HCT116 (cell line): ENCODE data around the gene RABL6. TPM values are rescaled to one million over a fixed set of nuclear protein-coding genes. Genes with fewer than 3 reads are reported as not detected.
"Not testable (repeated sequence)": the region's sequence is repeated elsewhere in the genome, so short reads cannot be mapped to it uniquely, and the experiment has no call there.

ENCODE experiments used
- ATAC-seq: fragments of 200-7000 bp; cut with Tn5 transposase; 2 replicates; pipeline ENCODE4 v1.9.1; 2020; ENCODE audit warnings: mild to moderate bottlenecking, moderate library complexity
- BruUV-seq: library from RNA; stranded (reverse); fragments of 400-500 nt; replicated peaks from 2 replicates; lab custom pipeline; 2021; lab: Mats Ljungman, UMichigan
- CTCF ChIA-PET: fragments of 300-600 bp; sonication (Branson Sonifier 250); formaldehyde crosslinking; loops from one replicate; lab custom pipeline; 2021; ENCODE audit warnings: antibody characterized with exemption; lab: Charles Lee
- POLR2A ChIA-PET: fragments of 300-600, 350-600 bp; sonication (Branson Sonifier 250); formaldehyde crosslinking; loops from one replicate; lab custom pipeline; 2021; ENCODE audit warnings: antibody characterized with exemption; lab: Charles Lee
- RAD21 ChIA-PET, 2 experiments: fragments of 300-600 bp; sonication (Branson Sonifier 250); formaldehyde crosslinking; loops; one replicate each; lab custom pipeline; 2023; ENCODE audit warnings: low total read pairs in 2 of 2; ENCODE audit not compliant: uncharacterized antibody in 2 of 2, unreplicated experiment in 2 of 2, low non-redundant PET in 1 of 2; lab: Charles Lee
- DNase-seq: peaks from one replicate; pipeline ENCODE4 v3.0.0-alpha.2; 2010; ENCODE audit warnings: low read depth, low spot score
- H2AFZ ChIP-seq: fragments of 200-600 bp; shearing (Covaris generic), sonication (generic); 2 replicates; pipeline ENCODE4 v1.6.1; 2017; ENCODE audit warnings: low read depth, mixed run types, mixed read lengths, antibody characterized with exemption, low read length; ENCODE audit not compliant: poor library complexity, severe bottlenecking
- H3K27ac ChIP-seq: 2 replicates; pipeline ENCODE4 v1.5.1; 2012; ENCODE audit warnings: low read depth, low read length
- H3K27me3 ChIP-seq: fragments of 200-600 bp; sonication (generic); 2 replicates; pipeline ENCODE4 v1.6.1; 2016; ENCODE audit warnings: mixed run types, low read length, mixed read lengths; ENCODE audit not compliant: insufficient read depth
- H3K36me3 ChIP-seq, 2 experiments: fragments of 200-500 bp in 1 of 2; fragments of 200-600 bp in 1 of 2; sonication (Bioruptor generic) in 1 of 2; sonication (generic) in 1 of 2; 2 replicates each; pipeline versions ENCODE4 v1.5.1 to v1.6.1; 2014 to 2016; ENCODE audit warnings: low read length in 2 of 2, inconsistent platforms in 1 of 2, mixed read lengths in 1 of 2, mixed run types in 1 of 2; ENCODE audit not compliant: insufficient read depth in 2 of 2, control insufficient read depth in 1 of 2
- H3K4me1 ChIP-seq, 2 experiments: fragments of 200-600 bp in 1 of 2; sonication (generic) in 1 of 2; 2 replicates each; pipeline versions ENCODE4 v1.5.1 to v1.6.1; 2012 to 2017; ENCODE audit warnings: low read length in 2 of 2, inconsistent platforms in 1 of 2, mild to moderate bottlenecking in 1 of 2, mixed read lengths in 1 of 2, mixed run types in 1 of 2, moderate library complexity in 1 of 2; ENCODE audit not compliant: insufficient read depth in 2 of 2, control insufficient read depth in 1 of 2
- H3K4me2 ChIP-seq: fragments of 200-600 bp; sonication (generic); 2 replicates; pipeline ENCODE4 v1.6.1; 2017; ENCODE audit warnings: mixed run types, low read length, mixed read lengths
- H3K4me3 ChIP-seq, 2 experiments: fragments of 200-600 bp in 1 of 2; sonication (generic) in 1 of 2; replicated peaks in 1 of 2; 2 replicates each; pipeline ENCODE4 v1.5.1; 2011 to 2016; ENCODE audit warnings: low read length in 2 of 2, control low read depth in 1 of 2, low read depth in 1 of 2, mild to moderate bottlenecking in 1 of 2, mixed read lengths in 1 of 2, mixed run types in 1 of 2
- H3K79me2 ChIP-seq: fragments of 200-600 bp; sonication (generic); 2 replicates; pipeline ENCODE4 v1.6.1; 2017; ENCODE audit warnings: mild to moderate bottlenecking, mixed run types, low read length, moderate library complexity, mixed read lengths; ENCODE audit not compliant: insufficient read depth
- H3K9ac ChIP-seq: fragments of 200-600 bp; sonication (generic); 2 replicates; pipeline ENCODE4 v1.6.1; 2016; ENCODE audit warnings: low read length, mixed read lengths
- H3K9me2 ChIP-seq: fragments of 200-600 bp; sonication (generic), shearing (Covaris generic); 2 replicates; pipeline ENCODE4 v1.6.1; 2017; ENCODE audit warnings: mixed run types, mild to moderate bottlenecking, moderate library complexity; ENCODE audit not compliant: insufficient read depth
- H3K9me3 ChIP-seq, 2 experiments: fragments of 200-500 bp in 1 of 2; fragments of 200-600 bp in 1 of 2; sonication (Bioruptor generic) in 1 of 2; sonication (generic) in 1 of 2; 2 replicates each; pipeline ENCODE4 v1.6.1; 2014 to 2017; ENCODE audit warnings: low read length in 2 of 2, mixed read lengths in 2 of 2, inconsistent platforms in 1 of 2, low read depth in 1 of 2, mild to moderate bottlenecking in 1 of 2, mixed run types in 1 of 2, moderate library complexity in 1 of 2; ENCODE audit not compliant: control insufficient read depth in 1 of 2, insufficient read depth in 1 of 2
- H4K20me1 ChIP-seq: fragments of 200-600 bp; sonication (generic), shearing (Covaris generic); 2 replicates; pipeline ENCODE4 v1.6.1; 2017; ENCODE audit warnings: mixed run types, mild to moderate bottlenecking, moderate library complexity; ENCODE audit not compliant: insufficient read depth
- RAD21 ChIP-seq: IDR thresholded peaks from 2 replicates; pipeline ENCODE4 v1.6.1; 2012; ENCODE audit warnings: low read depth, mild to moderate bottlenecking
- REST ChIP-seq: IDR thresholded peaks from 2 replicates; pipeline ENCODE4 v1.6.1; 2012; ENCODE audit warnings: low read depth
- YY1 ChIP-seq: IDR thresholded peaks from 2 replicates; pipeline ENCODE4 v1.6.1; 2011; ENCODE audit warnings: low read length, low read depth, moderate library complexity, mild to moderate bottlenecking; ENCODE audit not compliant: insufficient replicate concordance; ENCODE audit errors: extremely low read depth
- ZNF274 ChIP-seq: fragments of 200-500 bp; sonication (Bioruptor generic); IDR thresholded peaks from 2 replicates; pipeline ENCODE4 v1.6.1; 2014; ENCODE audit warnings: mild to moderate bottlenecking, low read depth, low read length, inconsistent platforms
- intact Hi-C: fragments of 100-400 bp; cut with micrococcal nuclease; formaldehyde crosslinking; loops from 2 replicates; pipeline ENCODE4 v1.10.0; 2022
- total RNA-seq: library from RNA; stranded (reverse); gene quantifications from one replicate; pipeline ENCODE4 v1.2.1, GENCODE V29; 2021; ENCODE audit not compliant: unreplicated experiment

RABL6 gene
- total RNA-seq, 1 experiment from 2014 or later, result 98.6 TPM

GRCh38 chr9:136833381-136834048, 25.8 kb downstream of the RABL6 start:
- H2AFZ ChIP-seq, H4K20me1 ChIP-seq, POLR2A ChIA-PET, BruUV-seq, H3K4me3 ChIP-seq, CTCF ChIA-PET, DNase-seq, RAD21 ChIA-PET, H3K27ac ChIP-seq, H3K9ac ChIP-seq, H3K27me3 ChIP-seq, H3K79me2 ChIP-seq, intact Hi-C loops, H3K4me1 ChIP-seq, H3K9me2 ChIP-seq, ATAC-seq, H3K4me2 ChIP-seq, H3K9me3 ChIP-seq: not testable (repeated sequence)
- peaks cover 3 to 13% of the 10 kb centered on the region in 2 experiments for H3K36me3 ChIP-seq

- Histone ChIP-seq H4K20me1 (no peaks in the 10 kb centered on the region), H3K9me3 (no peaks in the 10 kb centered on the region), H3K9ac (no peak overlapping the region), H3K27ac (no peak overlapping the region; the same call in 1 of the 2 replicates), H3K9me2 (no peaks in the 10 kb centered on the region), H3K79me2 (no peaks in the 10 kb centered on the region), H2AFZ (no peak overlapping the region), H3K4me3 (no peak overlapping the region), H3K4me1 (peaks cover 2 to 7% of the 10 kb centered on the region in 2 experiments; a peak in 2 of 4 replicates), H3K27me3 (no peaks in the 10 kb centered on the region), H3K36me3 (peaks cover 3 to 9% of the 10 kb centered on the region in 2 experiments; a peak in 1 of 4 replicates), H3K4me2 (no peak overlapping the region)
- RAD21 ChIA-PET, result no interaction called here
- no TSS peak for BruUV-seq
- POLR2A ChIA-PET, result interaction anchor here (0.5 kb wide), 1 partner anchor 113 kb away, joined by 3 read pairs; no protein-coding TSS in a partner anchor
- no peak for DNase-seq
- no peak for TF ChIP-seq YY1
- TF ChIP-seq REST, result no peak
- no peak for TF ChIP-seq ZNF274
- TF ChIP-seq RAD21, result no peak
- CTCF ChIA-PET, result no interaction called here
- intact Hi-C loops, result no loop called here
- ATAC-seq, result no peak
Observed at GRCh38 chr9:136835162-136835931, 27.6 kb downstream of the RABL6 start.
